Measurements from ENCODE around the gene PKMYT1.

The PKMYT1 gene

DNA sequence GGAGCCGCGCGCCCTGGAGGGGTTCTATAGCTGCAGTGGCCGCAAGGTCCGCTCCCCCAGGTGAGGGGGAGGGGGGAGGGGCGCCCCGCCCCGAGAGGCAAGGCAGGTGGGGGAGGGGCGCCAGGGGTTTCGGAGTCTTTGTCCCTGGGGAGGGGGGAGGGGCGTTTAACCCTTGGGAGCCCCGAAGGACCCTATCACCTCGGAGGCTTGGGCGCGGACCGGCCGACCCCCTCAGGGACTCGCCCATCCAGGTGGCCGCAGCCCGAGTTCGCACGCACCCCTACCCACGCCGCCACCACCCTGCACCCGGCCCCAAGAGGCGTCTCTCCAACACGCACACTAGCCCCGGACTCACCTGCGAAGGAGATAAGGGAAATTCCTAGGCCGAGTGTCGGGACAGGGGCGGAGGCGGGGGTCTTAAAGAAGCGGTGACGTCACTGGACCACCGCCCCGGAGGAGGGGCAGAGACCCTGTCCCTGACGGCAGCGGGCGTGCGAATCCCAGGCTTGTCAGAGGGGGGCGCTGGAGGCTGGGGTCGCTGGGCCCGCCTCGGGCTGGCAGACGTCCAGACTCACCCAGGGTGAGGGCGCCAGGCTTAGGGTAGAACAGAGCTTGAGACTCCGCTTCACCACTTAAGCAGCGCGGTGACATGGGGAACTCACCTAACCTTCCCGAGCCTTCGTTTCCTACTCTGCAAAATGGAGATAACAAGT is 37.7 kb upstream of the PKMYT1 start, which contains the start of gene CLDN6:
CLDN6 (minus strand) TSS at position 390 of the 713 bp plus-strand sequence. CDS start 2,162 bp downstream, outside the sequence.
- DNase-seq, result no peak

- no peak for DNase-seq
Measured at GRCh38 chr16:3017344-3017743, 37.1 kb upstream of the PKMYT1 start.

DNA sequence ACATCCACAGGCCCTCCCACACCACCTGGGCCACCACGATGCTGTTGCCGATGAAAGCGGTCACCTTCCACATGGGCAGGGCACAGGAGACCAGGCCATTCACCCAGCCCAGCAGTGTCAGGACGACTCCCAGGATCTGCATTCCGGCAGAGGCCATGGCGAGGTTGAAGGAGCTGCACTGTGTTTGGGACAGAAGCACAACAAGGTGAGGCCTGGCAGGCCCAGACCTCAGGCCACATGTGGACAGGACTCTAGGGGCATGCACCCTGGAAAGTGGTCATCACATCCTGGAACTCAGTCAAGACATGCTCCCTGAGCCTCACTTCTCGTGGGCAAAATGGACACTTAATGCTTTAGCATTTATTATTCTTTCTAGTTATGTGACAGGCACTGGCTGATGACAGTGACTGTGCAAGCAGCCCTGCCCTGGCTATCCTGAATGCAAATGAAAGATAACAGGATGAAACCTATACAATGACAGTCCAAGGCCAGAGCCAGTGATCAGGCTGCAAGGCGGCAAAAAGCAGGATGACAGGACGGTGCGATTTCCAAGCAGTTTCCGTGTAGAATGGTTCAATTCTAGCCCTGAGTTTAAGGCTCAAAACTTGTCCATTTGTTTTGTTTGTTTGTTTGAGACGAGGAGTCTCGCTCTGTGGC is 35.7 kb upstream of the PKMYT1 start:
- no peak for DNase-seq

GRCh38 chr16:3014971-3015370 is 34.7 kb upstream of the PKMYT1 start:
- no peak for DNase-seq

GRCh38 chr16:3013998-3014690 is 33.9 kb upstream of the PKMYT1 start:
- DNase-seq, result no peak

DNA sequence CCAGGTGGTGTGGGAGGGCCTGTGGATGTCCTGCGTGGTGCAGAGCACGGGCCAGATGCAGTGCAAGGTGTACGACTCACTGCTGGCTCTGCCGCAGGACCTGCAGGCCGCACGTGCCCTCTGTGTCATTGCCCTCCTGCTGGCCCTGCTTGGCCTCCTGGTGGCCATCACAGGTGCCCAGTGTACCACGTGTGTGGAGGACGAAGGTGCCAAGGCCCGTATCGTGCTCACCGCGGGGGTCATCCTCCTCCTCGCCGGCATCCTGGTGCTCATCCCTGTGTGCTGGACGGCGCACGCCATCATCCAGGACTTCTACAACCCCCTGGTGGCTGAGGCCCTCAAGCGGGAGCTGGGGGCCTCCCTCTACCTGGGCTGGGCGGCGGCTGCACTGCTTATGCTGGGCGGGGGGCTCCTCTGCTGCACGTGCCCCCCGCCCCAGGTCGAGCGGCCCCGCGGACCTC is 33.3 kb upstream of the PKMYT1 start:
- DNase-seq, result no peak

GRCh38 chr16:3012828-3013420 is 32.7 kb upstream of the PKMYT1 start, which contains the start of gene CLDN9:
TSS of gene CLDN9 (plus strand) at chr16:3012923. CDS start at chr16:3013363, 440 bp downstream.
- no peak for DNase-seq

DNA sequence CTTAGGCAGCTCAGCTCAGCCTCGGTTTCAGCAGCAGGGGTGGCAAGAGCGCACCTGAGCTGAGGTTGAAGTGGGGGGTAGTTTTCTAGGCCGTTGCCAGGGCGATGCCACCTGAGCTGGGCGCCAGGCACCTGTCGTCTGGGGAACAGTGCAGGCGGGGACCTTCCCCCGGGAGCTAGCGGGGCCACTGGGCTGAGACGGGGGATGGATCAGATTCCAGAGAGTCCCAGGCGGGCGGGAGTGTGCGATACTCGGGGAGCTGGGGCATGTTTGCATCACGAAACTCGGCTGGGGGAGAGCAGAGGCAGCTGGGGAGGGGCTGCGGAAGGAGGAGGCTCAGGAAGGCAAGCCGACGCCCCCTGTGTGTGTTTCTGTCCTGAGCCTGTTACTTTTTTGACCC is 32.0 kb upstream of the PKMYT1 start:
- no peak for DNase-seq

DNA sequence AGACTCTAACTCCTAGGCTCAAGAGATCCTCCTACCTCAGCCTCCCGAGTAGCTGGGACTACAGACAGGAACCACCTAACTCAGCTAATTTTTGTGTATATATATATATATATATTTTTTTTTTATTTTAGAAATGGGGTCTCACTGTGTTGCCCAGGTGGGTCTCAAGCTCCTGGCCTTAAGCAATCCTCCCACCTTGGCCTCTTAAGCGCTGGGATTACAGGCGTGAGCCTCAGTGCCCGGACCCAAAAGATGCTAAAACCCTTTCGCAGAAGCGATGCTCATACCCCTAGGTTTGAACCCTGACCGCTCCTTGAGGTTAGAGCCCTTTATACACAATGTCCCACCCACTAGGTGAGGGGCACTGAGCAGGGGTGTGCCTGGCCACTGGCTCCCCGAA is 30.3 kb upstream of the PKMYT1 start:
- DNase-seq, result no peak

GRCh38 chr16:3009568-3010390 is 29.5 kb upstream of the PKMYT1 start:
- DNase-seq, result no peak

DNA sequence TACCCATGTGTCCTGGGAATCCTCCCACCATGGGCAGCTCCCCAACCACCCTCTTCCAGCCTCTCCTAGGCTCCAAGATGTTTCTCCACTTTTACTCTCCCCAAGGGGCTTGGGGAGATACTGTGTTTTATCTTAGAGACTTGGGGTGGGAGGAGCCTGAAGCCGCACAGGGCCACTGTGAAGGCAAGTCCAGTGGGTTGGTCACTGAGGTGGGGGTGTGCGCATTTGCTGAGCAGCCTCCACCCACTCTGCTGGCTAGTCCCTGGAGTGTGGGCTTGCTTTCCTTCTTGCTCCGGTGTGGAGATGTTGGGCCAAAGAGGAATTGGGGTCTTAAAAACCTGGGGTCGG is 28.4 kb upstream of the PKMYT1 start:
- DNase-seq, result no peak

- no peak for DNase-seq
Measured at GRCh38 chr16:3007957-3008689, 27.9 kb upstream of the PKMYT1 start.

DNA sequence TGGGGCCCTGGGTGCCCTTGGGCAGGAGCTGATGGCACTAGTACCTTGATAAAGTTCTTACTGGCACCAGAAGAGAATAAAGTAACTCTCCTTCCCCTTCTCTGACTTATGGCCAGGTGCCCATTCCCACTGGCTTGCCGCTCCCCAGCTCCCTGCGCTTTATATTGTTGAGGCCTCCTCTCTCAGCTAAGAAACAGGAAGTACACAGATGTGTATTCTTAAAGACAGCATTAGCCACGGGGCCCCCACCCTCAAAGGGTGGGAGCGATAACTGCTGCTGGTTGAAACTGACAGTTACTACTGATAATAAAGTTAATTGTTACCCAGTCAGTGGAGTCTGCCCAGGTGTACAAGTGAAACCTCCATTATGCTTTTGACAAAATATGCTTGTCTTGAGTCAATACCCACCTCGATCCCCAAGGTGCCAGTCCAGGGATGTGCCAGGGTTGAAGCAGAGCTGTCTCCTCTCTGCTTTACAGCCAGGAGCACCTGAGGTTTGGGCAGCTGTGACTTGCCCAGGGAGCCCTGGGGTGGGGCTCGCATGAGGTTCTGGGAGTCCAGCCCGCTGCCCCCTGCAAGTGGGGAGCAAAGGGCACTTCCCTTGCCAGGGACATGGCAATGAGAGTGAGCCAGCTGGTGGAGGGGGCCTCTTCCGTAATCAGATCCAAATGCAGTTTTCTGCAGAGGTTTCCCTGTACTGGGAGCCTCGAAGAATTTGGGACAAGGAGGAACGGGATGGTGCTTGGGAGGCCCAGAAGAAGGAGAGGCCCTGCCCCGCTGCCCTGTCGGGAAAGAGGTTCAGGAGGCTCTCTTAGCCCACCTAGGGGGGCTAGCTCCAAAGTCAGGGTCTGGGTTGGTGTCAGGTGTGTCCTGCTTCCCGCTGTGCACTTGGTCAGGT is 27.1 kb upstream of the PKMYT1 start:
- no peak for DNase-seq

- DNase-seq, result no peak
Measured at GRCh38 chr16:3004781-3005284, 24.6 kb upstream of the PKMYT1 start.

DNA sequence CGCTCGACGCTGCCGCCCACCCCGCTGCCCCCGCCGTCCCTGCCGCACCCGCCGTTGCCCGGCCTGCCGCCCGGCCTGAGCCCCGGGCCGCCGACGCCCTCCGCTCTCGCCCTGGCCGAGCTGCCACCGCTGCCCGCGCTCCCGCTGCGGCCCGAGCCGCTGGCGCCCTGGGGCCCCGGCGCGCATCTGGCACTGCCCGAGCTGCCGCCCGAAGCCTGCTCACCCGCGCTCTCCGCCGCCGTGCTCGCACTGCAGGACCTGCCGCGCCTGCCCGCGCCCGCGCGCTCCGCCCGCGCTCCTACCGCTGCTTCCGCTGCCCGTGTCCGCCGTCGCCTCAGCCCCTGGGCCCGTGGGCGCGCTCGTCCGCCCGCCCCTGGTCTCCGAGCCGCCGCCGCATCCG is 24.1 kb upstream of the PKMYT1 start:
- no peak for DNase-seq

DNA sequence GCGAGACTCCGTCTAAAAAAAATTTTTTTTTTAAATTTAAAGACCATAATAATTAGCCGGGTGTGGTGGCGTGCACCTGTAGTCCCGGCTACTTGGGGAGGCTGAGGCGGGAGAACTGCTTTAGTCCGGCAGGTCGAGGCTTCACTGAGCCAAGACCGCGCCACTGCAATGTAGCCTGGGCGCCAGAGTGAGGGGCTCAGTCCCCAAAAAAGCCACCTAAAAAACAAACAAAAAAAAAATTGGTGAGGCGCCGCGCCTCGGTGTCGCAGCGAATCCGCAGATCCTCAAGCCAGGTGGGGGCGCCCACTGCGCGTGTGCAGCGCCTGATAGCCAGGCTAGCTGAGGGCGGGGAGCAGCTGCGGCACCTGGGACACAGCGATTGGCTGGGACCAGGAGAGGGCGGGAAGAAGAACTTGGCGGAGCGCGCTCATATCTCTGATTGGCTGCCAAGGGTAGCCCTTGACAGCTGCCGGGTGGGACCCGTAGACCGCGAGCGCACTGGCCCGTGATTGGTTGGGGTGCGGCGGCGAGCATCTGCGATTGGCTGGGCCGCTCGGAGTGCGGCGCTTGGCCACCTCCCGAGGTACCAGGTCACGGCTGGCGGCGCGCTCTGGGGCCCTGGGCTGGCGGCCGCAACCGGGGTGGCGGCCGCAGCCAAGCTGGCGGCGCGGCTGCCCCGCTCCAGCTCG is 23.5 kb upstream of the PKMYT1 start:
- DNase-seq, result peak; percentile 92

DNA sequence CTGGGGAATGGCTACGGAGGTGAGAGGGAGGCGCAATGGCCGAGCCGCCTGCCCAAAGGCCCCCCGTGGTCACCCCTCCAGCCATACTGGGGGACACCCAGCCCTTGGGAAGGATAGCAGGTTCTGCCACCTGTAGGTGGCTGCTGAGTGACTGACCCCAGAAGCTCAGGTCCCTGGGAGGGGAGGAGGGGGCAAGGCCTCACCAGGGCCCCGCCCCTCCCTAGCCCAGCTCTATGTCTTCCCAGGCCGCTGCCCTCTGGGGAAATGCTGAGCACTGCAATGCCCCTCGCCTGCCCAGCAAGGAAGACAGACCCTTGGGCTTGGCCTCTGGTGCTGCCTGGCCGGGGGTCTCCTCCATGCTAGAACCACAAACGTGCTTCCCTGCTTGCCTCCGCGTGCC is 21.1 kb upstream of the PKMYT1 start:
- no peak for DNase-seq

DNA sequence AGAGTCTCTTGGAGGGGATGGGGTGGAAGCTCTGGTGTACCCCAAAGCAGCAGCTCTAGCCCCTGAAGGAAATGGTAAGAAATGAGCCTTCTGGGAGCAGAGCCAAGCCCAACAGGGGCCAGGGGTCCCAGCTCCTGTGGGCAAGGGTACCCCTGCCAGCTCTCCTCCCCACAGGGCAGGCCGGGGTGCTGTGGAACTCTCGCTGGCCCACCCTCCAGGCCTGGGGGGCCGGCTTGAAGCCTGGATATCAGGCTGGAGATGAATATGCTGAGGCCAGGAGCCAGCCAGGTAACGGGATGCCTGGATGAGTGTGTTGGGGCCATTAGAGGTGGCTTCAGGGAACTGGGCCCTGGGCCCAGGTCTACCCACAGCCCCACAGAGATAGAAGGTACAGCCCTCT is 20.3 kb upstream of the PKMYT1 start:
- DNase-seq, result no peak

GRCh38 chr16:2999929-3000328 is 19.7 kb upstream of the PKMYT1 start:
- no peak for DNase-seq

- no peak for DNase-seq
Measured at GRCh38 chr16:2996298-2996697, 16.1 kb upstream of the PKMYT1 start.
